A549 (cell line): ENCODE data around the gene TMTC1.

Experiments used
- CBX2 ChIP-seq: fragments of 200-600 bp; sonication (generic); IDR thresholded peaks from 2 replicates; pipeline ENCODE4 v1.6.1; 2016; ENCODE audit warnings: low read depth, mild to moderate bottlenecking, borderline replicate concordance
- CEBPB ChIP-seq, 2 experiments: fragments of >200 bp in 1 of 2; sonication (Bioruptor Twin) in 1 of 2; formaldehyde crosslinking in 1 of 2; IDR thresholded peaks; 2 replicates each; pipeline ENCODE4 v1.6.1; 2012 to 2016
- CTCF ChIP-seq: fragments of >200 bp; sonication (Bioruptor Twin); formaldehyde crosslinking; IDR thresholded peaks from 3 replicates; pipeline ENCODE4 v1.5.1; 2016
- EP300 ChIP-seq, 2 experiments: fragments of >200 bp; sonication (Bioruptor Twin); formaldehyde crosslinking; IDR thresholded peaks; 2 replicates in 1 of 2; 3 replicates in 1 of 2; pipeline ENCODE4 v1.6.1; 2016 to 2017
- PHF8 ChIP-seq: fragments of 200-600 bp; sonication (generic); IDR thresholded peaks from 2 replicates; pipeline ENCODE4 v1.6.1; 2016; ENCODE audit warnings: low read depth, mild to moderate bottlenecking, antibody characterized with exemption, moderate library complexity, borderline replicate concordance
- POLR2A ChIP-seq: IDR thresholded peaks from 2 replicates; pipeline ENCODE4 v1.6.1; 2012; ENCODE audit warnings: mild to moderate bottlenecking, low read length
- ZSCAN20 ChIP-seq: fragments of 250-450 bp; sonication (Bioruptor Pico); IDR thresholded peaks from 2 replicates; pipeline ENCODE4 v1.8.0; 2022; ENCODE audit warnings: mild to moderate bottlenecking, moderate library complexity
- TF ChIP-seq, protein P1 (sequence below): IDR thresholded peaks from 2 replicates; pipeline ENCODE4 v1.6.1; 2012

DNA sequence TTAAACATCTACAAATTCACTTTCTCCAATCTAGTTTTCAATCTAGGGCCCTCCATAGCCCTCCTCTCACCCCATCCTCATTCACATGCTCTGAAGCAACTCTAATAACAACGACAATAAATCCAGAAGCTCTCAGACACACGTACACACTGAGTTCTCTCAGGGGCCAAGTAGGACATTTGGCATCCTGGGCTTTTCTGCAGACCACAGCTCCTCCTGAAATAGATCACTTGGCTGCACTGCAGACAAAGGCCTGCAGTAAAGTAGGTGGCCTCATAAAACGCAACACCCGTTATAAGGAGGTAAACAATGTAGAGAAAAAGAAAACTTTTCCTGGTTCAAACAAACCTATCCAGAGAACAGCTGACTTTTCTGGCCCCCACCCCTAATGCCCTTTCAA, 111.2 kb downstream of the TMTC1 start:
- TF ChIP-seq, protein P1, sequence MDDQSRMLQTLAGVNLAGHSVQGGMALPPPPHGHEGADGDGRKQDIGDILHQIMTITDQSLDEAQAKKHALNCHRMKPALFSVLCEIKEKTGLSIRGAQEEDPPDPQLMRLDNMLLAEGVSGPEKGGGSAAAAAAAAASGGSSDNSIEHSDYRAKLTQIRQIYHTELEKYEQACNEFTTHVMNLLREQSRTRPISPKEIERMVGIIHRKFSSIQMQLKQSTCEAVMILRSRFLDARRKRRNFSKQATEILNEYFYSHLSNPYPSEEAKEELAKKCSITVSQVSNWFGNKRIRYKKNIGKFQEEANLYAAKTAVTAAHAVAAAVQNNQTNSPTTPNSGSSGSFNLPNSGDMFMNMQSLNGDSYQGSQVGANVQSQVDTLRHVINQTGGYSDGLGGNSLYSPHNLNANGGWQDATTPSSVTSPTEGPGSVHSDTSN = no peak
- TF ChIP-seq CTCF (no peak), PHF8 (no peak), CEBPB (IDR thresholded peaks at IDR 0.05) (no peak), ZSCAN20 (no peak), EP300 (IDR thresholded peaks at IDR 0.05) (no peak), POLR2A (no peak), CBX2 (no peak)
